Measurements from ENCODE around the gene ZNF140.

ZNF140 gene

DNA sequence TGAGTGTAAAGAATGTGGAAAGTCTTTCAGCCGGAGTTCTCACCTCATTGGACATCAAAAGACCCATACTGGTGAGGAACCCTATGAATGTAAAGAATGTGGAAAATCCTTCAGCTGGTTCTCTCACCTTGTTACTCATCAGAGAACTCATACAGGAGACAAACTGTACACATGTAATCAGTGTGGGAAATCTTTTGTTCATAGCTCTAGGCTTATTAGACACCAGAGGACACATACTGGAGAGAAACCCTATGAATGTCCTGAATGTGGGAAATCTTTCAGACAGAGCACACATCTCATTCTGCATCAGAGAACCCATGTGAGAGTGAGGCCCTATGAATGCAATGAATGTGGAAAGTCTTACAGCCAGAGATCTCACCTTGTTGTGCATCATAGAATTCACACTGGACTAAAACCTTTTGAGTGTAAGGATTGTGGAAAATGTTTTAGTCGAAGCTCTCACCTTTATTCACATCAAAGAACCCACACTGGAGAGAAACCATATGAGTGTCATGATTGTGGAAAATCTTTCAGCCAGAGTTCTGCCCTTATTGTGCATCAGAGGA, 75.5 kb downstream of the ZNF140 start:
- Histone ChIP-seq H3K4me3 (ENCODE audit: low read length) (no peak overlapping the region), H3K9me3 (ENCODE audit: control insufficient read depth, low read length) (peaks cover 17% of the 10 kb centered on the region), H3K9ac (ENCODE audit: low read length) (no peak overlapping the region), H3K4me1 (ENCODE audit: control insufficient read depth, insufficient read depth, low read length) (no peaks in the 10 kb centered on the region), H3K27me3 (ENCODE audit: control insufficient read depth, insufficient read depth, low read length) (no peaks in the 10 kb centered on the region), H3K36me3 (ENCODE audit: control insufficient read depth, insufficient read depth, low read length) (peaks cover 12% of the 10 kb centered on the region)
